Stimulated activated CD8-positive, alpha-beta memory T cell treated with anti-CD3 and anti-CD28 coated beads, Interleukin-4, amount 100 ng/mL, for 1 hour (primary cell): ENCODE measurements around the gene LRP1-AS.

ENCODE experiments used
- DNase-seq, 2 donors: peaks; one replicate each; pipeline ENCODE4 v3.0.0-alpha.2; 2020; ENCODE audit warnings: low read depth in 2 of 2, low spot score in 1 of 2

Gene LRP1-AS

GRCh38 chr12:57160741-57161140, 13.3 kb upstream of the LRP1-AS start:
- DNase-seq: no peak

DNA sequence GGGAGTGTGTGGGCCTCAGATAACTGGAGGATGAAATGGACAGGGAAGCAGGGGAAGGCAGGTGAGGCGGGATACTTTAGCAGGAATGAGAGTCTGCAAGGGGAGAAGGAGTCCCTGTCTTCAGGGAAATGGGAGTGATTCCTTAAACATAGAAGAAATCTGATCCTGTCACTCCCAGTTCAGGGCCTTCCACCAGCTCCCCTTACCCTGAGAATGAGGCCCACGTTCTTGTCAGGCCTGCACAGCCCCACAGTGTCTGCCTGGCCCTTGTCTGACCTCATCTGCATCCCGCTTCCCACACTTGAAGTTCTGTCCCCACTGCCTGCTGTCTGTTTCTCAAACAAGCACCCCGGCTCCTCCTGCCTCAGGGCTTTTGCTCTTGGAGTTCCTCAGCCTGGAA, 12.6 kb upstream of the LRP1-AS start:
- no peak for DNase-seq

GRCh38 chr12:57159311-57159710, 11.9 kb upstream of the LRP1-AS start:
- no peak for DNase-seq

DNA sequence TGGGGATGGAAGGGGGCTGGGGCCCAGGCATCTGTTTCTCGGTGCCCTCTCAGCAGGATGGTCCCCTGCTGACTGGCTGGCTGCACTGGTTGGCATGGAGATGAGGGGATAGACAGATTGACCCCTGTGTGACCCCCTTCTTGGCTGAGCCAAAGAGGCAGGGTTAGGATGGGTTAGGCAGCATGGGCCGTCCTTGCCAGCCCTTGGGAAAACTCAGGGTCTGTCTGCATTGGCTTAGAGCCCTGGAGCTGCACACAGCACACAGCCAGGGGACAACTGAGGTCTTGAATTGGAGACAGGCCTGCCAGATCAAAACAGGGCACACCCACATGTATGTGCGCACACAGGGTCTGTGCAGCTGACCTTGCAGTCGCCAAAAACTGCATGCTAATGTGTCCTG, 11.2 kb upstream of the LRP1-AS start:
- DNase-seq: no peak

GRCh38 chr12:57158186-57158585, 10.8 kb upstream of the LRP1-AS start:
- no peak for DNase-seq

DNA sequence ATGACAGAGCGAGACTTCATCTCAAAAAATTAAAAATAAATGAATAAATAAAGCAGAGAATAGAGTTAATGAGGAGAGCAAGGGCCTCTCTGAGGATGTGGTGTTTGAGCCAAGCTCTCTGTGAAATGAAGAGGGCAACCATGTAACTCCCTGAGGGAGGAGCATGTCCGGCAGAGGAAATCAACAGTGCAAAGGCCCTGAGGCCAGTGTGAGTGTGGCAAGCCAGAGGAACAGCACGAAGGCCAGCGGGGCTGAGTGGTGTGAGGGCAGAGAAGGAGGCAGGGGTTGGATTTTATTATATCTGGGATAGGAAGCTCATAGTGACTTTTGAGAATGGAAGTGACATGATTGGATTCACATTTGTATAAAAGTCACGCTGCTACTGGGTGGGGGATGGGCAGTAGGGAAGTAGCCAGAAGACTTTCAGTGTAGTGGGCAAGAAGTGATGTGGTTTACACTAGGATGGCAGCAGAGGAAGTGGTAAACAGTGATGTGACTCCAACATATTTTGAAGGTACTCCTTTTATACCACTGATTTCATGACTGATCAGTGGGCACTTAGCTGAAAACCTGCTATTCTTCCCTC, 10.3 kb upstream of the LRP1-AS start:
- DNase-seq: no peak

- DNase-seq: no peak
Measured at GRCh38 chr12:57156701-57157403, 9.4 kb upstream of the LRP1-AS start.

DNA sequence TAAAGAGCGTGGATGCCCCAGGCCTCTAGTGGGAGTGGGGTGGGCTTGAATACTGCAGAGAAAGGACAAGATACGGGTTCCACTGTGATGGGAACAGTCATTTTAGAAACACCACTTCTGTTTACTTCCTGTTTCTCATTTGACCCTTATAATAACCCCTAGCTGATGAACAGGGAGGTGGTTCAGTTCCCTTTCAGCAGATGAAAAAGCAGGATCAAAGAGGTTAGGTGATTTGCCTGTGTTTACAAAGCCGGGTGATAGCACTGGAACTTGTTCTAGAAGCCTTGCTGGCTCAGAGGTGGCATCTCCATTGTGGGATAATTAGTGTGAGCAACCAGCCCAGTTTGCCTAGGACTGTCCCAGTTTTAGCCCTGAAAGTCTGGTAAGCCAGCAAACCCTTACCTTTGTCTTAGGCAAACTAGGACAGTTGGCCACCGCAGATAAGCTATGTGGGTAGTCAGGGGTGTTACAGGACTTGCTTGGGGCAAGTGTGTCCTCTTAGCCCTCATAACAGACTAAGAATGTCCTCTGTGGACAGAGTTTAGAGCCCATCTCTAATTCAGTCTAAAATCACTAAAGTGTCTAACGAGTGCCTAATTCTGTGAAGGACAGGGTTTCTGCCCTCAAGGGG, 7.5 kb upstream of the LRP1-AS start:
- no peak for DNase-seq

- DNase-seq: no peak
Measured at GRCh38 chr12:57154076-57154475, 6.7 kb upstream of the LRP1-AS start.

GRCh38 chr12:57153415-57153997, 6.1 kb upstream of the LRP1-AS start:
- no peak for DNase-seq

GRCh38 chr12:57152639-57153038, 5.2 kb upstream of the LRP1-AS start:
- no peak for DNase-seq

DNA sequence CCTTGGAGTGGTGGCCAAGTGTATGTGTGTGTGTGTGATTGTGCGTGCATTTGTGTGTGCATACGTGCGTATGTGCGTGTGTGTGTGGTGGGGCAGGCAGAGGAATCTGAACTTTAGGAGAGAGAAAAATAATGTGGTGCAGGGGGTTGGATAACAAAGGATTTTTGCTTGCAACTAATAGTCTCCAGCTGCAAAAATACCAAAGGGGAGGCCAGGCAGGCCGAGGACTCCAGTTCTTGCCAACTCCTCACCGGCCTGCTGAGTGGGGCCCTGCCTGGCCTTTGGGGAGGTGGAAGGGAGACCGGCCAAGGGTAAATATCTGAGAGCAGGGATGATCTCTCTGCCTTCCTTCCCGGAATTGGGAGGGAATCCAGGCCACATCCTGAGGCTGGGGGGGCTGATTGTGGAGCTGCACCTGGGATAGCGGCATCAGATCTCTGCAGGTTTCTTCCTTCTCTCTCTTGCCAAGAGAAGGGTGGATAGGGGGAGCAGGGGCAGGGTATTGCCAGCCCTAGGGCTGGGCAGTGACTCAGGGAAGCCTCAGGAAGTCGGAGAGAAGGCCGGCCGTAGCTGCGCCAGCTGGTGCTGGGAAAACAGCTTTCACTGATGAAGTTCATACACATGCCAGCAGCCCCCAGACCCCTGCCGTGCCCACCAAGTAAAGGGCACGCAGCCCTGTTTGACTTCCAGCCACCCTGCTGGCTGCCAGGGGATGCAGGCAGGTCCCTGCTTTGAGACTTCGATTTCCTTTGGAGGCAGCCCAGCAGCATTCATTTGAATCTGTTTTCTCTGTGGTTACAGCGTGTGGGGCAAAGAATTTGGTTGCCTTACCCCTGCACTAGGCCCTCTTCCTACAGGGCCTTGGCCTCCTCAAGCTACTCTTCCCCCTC, 4.6 kb upstream of the LRP1-AS start:
- DNase-seq: no peak

GRCh38 chr12:57150400-57151000, 3.1 kb upstream of the LRP1-AS start:
- no peak for DNase-seq

DNA sequence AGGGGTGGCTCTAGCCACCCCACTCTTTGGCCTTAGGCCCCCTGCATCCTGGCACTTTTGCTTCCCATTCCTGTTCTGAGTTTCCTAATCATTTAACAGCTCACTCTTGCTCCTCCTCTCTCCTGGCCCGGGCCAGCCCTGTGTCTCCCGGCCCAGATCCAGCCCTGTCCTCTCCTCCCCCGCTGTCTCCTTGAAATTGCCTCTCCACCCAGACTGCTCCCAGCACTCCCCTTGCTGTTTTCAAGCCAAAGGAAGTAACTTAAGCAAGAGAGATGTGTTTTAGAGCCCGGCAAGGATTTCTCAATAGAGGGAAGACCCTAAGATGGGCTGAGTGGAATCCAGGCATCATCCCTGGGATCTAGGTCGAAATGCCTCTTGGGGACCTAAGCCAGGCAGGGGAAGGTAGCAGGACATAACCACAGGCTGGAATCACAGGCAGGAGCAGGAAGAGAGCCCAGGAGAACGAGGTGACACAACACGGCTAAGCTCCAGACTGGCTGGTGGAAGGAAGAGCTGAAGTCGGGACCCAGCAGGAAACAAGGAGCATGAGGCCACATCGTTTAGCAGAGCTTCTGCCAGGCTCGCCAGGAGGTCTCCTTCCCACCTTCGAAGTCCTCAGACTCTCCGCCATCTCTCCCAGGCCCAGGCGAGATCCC, 2.0 kb upstream of the LRP1-AS start:
- DNase-seq: no peak

- DNase-seq: no peak
Measured at GRCh38 chr12:57148469-57149244, 1.2 kb upstream of the LRP1-AS start.

DNA sequence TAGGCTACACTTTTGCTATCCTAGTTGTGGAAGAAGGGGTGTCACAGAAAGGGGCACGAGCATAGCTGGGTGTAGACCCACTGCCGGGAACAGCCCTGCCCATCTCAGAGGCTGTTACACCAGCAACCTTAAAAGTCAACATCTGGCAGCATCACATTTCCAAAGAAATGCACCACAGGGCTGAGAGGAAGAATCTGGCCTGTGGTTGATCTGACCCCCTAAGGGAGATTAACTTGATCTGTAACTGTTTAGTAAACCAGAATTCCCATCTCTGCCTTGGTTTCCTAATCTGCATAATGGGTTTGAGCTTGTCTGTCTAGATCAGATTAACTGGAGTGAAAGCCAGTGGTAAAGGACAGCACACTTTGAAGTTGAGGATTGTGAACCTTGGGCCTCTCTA, 1.3 kb downstream of the LRP1-AS start:
- no peak for DNase-seq

DNA sequence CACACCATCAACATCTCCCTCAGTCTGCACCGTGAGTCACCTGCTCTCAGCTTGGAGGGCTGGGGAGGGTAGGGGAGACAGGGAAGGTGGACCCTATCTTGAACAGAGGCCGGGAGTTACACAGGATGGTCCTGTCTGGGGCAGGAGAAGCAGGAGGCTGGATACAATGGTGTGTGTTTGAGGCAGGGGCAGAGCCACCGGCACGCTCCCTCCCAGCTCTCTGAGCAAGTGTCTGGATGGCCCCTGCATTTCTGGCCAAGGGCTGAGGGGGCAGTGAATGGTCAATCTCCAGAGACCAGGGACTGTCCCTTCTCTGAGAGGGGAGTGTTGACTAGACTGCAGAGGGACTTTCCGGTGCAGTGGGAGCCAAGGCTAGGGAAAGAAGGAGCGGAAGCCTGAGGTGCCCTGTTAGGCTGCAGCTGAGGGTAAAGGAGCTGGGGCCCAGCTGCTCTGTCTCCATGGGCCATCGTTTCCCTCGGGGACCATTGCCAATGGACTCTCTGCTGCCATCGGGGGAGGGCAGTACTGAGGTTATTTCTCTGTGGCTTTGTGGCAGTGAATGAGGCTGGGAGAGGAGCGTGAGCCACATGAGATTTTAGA, 1.9 kb downstream of the LRP1-AS start:
- no peak for DNase-seq

DNA sequence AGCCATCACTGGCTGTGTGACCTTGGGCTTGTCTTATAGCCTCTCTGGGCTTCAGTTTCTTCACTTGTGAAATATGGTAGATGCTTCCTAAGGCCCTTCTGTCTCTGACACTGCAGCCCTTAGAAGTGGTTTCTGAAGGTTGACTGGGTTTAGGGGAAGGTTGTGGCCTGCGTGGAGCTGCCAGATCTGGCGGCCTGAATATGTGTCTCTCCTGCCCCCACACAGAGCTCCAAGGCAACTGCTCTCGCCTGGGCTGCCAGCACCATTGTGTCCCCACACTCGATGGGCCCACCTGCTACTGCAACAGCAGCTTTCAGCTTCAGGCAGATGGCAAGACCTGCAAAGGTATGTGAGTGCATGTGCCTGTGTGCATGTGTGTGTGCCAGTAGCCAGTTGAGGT, 4.0 kb downstream of the LRP1-AS start:
- DNase-seq: no peak

GRCh38 chr12:57142727-57143126, 4.7 kb downstream of the LRP1-AS start:
- DNase-seq: no peak
